Left lung (tissue), 10 donors: ENCODE data around the gene METTL5. TPM values are rescaled to one million over a fixed set of nuclear protein-coding genes. Genes with fewer than 3 reads are reported as not detected.
A peak's percentile ranks its signal among the peaks of the same experiment; 100 is the strongest.

ENCODE experiments used
- ATAC-seq: fragments of 200-7000 bp; cut with Tn5 transposase; one replicate; pipeline ENCODE4 v1.9.1; 2020; ENCODE audit warnings: moderate library complexity
- DNase-seq, 4 donors: peaks; one replicate each; pipeline ENCODE4 v3.0.0-alpha.2; 2013 to 2020
- H3K27ac ChIP-seq, 2 donors: fragments of 200-600 bp; sonication (generic) in 1 of 2; one replicate each; pipeline versions ENCODE4 v1.5.0 to v1.8.0; 2020 to 2021
- H3K27me3 ChIP-seq, 2 donors: fragments of 200-600 bp; sonication (generic) in 1 of 2; one replicate each; pipeline versions ENCODE4 v1.5.0 to v1.8.0; 2020 to 2021
- H3K36me3 ChIP-seq, 2 donors: fragments of 200-600 bp; sonication (generic) in 1 of 2; one replicate each; pipeline versions ENCODE4 v1.5.0 to v1.8.0; 2020 to 2021
- H3K4me1 ChIP-seq, 2 donors: fragments of 200-600 bp; one replicate each; pipeline ENCODE4 v1.8.0; 2021
- H3K4me3 ChIP-seq, 2 donors: fragments of 200-600 bp; sonication (generic) in 1 of 2; one replicate each; pipeline versions ENCODE4 v1.5.0 to v1.8.0; 2020 to 2021; ENCODE audit warnings: mild to moderate bottlenecking in 1 of 2
- H3K9me3 ChIP-seq, 2 donors: fragments of 200-600 bp; sonication (generic) in 1 of 2; one replicate each; pipeline versions ENCODE4 v1.5.0 to v1.8.0; 2020 to 2021
- intact Hi-C, 2 donors: fragments of 100-400 bp; cut with DNase I; formaldehyde crosslinking; loops; one replicate each; pipeline versions ENCODE4 v1.11.2 to v1.14.2; 2022
- polyA plus RNA-seq, 6 donors: library from polyadenylated mRNA; unstranded; fragments of 120-200 nt; gene quantifications; one replicate each; pipeline ENCODE4 v1.2.1, GENCODE V29; 2013; ENCODE audit not compliant: insufficient read length in 6 of 6
- total RNA-seq, 2 donors: library from RNA; stranded (reverse); fragmentation: NEBNext Ultra II Directional; extraction: Animal tissue kit (Norgen Biotek cat#: 25700); gene quantifications; one replicate each; pipeline ENCODE4 v1.2.1, GENCODE V29; 2021
- TF ChIP-seq, protein P1 (sequence below), 2 donors: fragments of 200-600 bp; sonication (generic) in 1 of 2; IDR thresholded peaks; one replicate each; pipeline versions ENCODE4 v1.5.0 to v1.8.0; 2021; ENCODE audit warnings: antibody characterized with exemption in 2 of 2
- donor health status: DM: no; HTN: yes; CAD: no.
- donor health status: DM: no; HTN: no; CAD: no.

Gene METTL5
- total and polyA plus RNA-seq, 8 donors, result 33.8 to 49.7 (median 42.6) TPM

DNA sequence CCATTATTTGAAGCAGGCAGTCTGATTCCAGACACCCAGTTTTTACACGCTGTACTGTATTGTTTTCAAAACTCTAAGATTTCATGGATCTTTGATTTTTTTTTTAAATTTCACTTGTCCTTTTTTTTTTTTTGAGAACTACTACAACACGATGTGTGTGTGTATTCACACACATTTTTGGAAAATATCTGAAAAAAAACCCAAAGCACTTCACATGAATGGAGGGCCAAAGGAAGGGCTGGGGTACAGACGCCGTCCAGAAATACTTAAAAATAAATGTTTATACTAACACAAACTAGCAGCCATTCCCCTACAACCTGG lies 26.3 kb downstream of the METTL5 start:
- intact Hi-C loops, result no loop called here
- peak overlapping the region; percentile 76 to 78 for H3K4me3 ChIP-seq
- no peak for DNase-seq
- TF ChIP-seq, protein P1, sequence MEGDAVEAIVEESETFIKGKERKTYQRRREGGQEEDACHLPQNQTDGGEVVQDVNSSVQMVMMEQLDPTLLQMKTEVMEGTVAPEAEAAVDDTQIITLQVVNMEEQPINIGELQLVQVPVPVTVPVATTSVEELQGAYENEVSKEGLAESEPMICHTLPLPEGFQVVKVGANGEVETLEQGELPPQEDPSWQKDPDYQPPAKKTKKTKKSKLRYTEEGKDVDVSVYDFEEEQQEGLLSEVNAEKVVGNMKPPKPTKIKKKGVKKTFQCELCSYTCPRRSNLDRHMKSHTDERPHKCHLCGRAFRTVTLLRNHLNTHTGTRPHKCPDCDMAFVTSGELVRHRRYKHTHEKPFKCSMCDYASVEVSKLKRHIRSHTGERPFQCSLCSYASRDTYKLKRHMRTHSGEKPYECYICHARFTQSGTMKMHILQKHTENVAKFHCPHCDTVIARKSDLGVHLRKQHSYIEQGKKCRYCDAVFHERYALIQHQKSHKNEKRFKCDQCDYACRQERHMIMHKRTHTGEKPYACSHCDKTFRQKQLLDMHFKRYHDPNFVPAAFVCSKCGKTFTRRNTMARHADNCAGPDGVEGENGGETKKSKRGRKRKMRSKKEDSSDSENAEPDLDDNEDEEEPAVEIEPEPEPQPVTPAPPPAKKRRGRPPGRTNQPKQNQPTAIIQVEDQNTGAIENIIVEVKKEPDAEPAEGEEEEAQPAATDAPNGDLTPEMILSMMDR (IDR thresholded peaks at IDR 0.05), result no peak
- peaks cover 0 to 17% of the 10 kb centered on the region in 2 donors for H3K36me3 ChIP-seq
- peak overlapping the region; percentile 82 to 86 for H3K27ac ChIP-seq
- H3K27me3 ChIP-seq, result no peaks in the 10 kb centered on the region
- H3K9me3 ChIP-seq, result no peaks in the 10 kb centered on the region
- no peak for ATAC-seq
- H3K4me1 ChIP-seq, result peaks cover 0 to 23% of the 10 kb centered on the region in 2 donors

DNA sequence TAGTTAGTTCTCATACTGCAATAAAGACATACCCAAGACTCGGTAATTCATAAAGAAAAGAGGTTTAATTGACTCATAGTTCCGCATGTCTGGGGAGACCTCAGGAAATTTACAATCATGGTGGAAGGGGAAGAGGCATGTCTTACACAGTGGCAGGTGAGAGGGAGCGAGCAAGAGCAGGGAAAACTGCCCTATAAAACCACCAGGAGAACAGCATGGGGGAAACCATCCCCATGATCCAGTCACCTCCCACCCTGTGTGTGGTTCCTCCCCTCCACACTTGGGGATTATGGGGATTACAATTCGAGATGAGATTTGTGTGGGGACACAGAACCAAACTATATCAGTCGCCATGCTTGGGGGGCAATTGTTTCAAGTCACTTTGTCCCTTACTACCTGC lies 27.1 kb downstream of the METTL5 start:
- no peak overlapping the region for H3K4me3 ChIP-seq
- H3K27ac ChIP-seq, result no peak overlapping the region
- peaks cover 0 to 21% of the 10 kb centered on the region in 2 donors for H3K4me1 ChIP-seq
- H3K27me3 ChIP-seq, result no peaks in the 10 kb centered on the region
- intact Hi-C loops, result no loop called here
- peaks cover 0 to 16% of the 10 kb centered on the region in 2 donors for H3K36me3 ChIP-seq
- H3K9me3 ChIP-seq, result no peaks in the 10 kb centered on the region
- TF ChIP-seq, protein P1 (IDR thresholded peaks at IDR 0.05), result no peak
- DNase-seq (no peak), ATAC-seq (no peak)

DNA sequence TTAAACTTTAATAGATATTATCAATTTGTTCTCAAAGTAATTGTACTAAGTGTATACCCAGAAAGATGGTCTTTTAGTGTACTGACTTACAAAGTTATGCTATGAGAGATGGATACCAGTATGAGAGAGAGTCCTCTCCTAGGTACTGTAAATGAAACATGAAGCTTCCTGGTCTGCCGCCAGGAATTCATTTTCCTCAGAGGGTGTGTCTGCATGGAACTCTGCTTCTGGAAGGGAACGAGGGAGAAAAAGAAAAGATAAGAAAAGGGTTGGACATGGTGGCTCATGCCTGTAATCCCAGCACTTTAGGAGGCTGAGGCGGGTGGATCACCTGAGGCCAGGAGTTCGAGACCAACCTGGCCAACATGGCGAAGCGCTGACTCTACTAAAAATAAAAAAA lies 28.3 kb downstream of the METTL5 start:
- TF ChIP-seq, protein P1 (IDR thresholded peaks at IDR 0.05), result no peak
- Histone ChIP-seq H3K4me1 (peaks cover 0 to 18% of the 10 kb centered on the region in 2 donors), H3K4me3 (no peak overlapping the region), H3K27me3 (no peaks in the 10 kb centered on the region), H3K27ac (no peak overlapping the region), H3K36me3 (peaks cover 0 to 7% of the 10 kb centered on the region in 2 donors), H3K9me3 (no peaks in the 10 kb centered on the region)
- DNase-seq, result no peak
- intact Hi-C loops, result no loop called here
- no peak for ATAC-seq

GRCh38 chr2:169795181-169795580 lies 29.5 kb downstream of the METTL5 start:
- Histone ChIP-seq H3K4me1 (peaks cover 0 to 9% of the 10 kb centered on the region in 2 donors), H3K36me3 (no peaks in the 10 kb centered on the region), H3K27ac (no peak overlapping the region), H3K9me3 (no peaks in the 10 kb centered on the region), H3K27me3 (no peaks in the 10 kb centered on the region), H3K4me3 (no peak overlapping the region)
- intact Hi-C loops, result no loop called here
- ATAC-seq (no peak), DNase-seq (no peak)
- TF ChIP-seq, protein P1 (IDR thresholded peaks at IDR 0.05), result no peak

GRCh38 chr2:169790581-169790980 lies 34.1 kb downstream of the METTL5 start:
- H3K27me3 ChIP-seq, result peaks cover 0 to 9% of the 10 kb centered on the region in 2 donors
- H3K27ac ChIP-seq, result no peak overlapping the region
- ATAC-seq (no peak), DNase-seq (no peak)
- H3K4me3 ChIP-seq, result no peak overlapping the region
- H3K9me3 ChIP-seq, result no peaks in the 10 kb centered on the region
- TF ChIP-seq, protein P1 (IDR thresholded peaks at IDR 0.05), result no peak
- peaks cover 3% of the 10 kb centered on the region in 2 donors for H3K4me1 ChIP-seq
- intact Hi-C loops, result no loop called here
- H3K36me3 ChIP-seq, result no peaks in the 10 kb centered on the region
